HepG2 (cell line): ENCODE measurements around the gene FAM168A.

Experiments
- ATF7 ChIP-seq, 2 experiments: fragments of 450-650 bp in 1 of 2; sonication (generic) in 1 of 2; formaldehyde crosslinking in 1 of 2; IDR thresholded peaks; 2 replicates each; pipeline versions ENCODE4 v1.4.0 to v1.6.1; 2016 to 2020; ENCODE audit warnings: antibody characterized with exemption in 1 of 2, mild to moderate bottlenecking in 1 of 2, missing genetic modification reagents in 1 of 2
- CEBPB ChIP-seq: IDR thresholded peaks from 2 replicates; pipeline ENCODE4 v1.6.1; 2011; ENCODE audit warnings: low read depth, low read length, improper control_type of control experiment, borderline replicate concordance
- CTCF ChIP-seq: sonication (generic); formaldehyde crosslinking; IDR thresholded peaks from 2 replicates; pipeline ENCODE4 v1.5.0; 2020; ENCODE audit warnings: mild to moderate bottlenecking, missing genetic modification reagents, moderate library complexity
- GTF2F1 ChIP-seq: fragments of 150-350 bp; IDR thresholded peaks from 2 replicates; pipeline ENCODE4 v1.6.1; 2014; ENCODE audit warnings: low read length
- ZMYM2 ChIP-seq: sonication (generic); formaldehyde crosslinking; IDR thresholded peaks from 2 replicates; pipeline ENCODE4 v1.8.0; 2022; ENCODE audit warnings: mild to moderate bottlenecking, missing genetic modification reagents
- ZNF512 ChIP-seq: sonication (generic); formaldehyde crosslinking; IDR thresholded peaks from 2 replicates; pipeline ENCODE4 v1.4.0; 2020; ENCODE audit warnings: mild to moderate bottlenecking, missing genetic modification reagents
- TF ChIP-seq, protein P1 (sequence below): sonication (generic); formaldehyde crosslinking; IDR thresholded peaks from 2 replicates; pipeline ENCODE4 v1.9.0; 2021; ENCODE audit warnings: missing genetic modification reagents, borderline replicate concordance
- TF ChIP-seq, protein P2 (sequence below): sonication (generic); formaldehyde crosslinking; IDR thresholded peaks from 2 replicates; pipeline ENCODE4 v1.4.0; 2020; ENCODE audit warnings: missing genetic modification reagents

DNA sequence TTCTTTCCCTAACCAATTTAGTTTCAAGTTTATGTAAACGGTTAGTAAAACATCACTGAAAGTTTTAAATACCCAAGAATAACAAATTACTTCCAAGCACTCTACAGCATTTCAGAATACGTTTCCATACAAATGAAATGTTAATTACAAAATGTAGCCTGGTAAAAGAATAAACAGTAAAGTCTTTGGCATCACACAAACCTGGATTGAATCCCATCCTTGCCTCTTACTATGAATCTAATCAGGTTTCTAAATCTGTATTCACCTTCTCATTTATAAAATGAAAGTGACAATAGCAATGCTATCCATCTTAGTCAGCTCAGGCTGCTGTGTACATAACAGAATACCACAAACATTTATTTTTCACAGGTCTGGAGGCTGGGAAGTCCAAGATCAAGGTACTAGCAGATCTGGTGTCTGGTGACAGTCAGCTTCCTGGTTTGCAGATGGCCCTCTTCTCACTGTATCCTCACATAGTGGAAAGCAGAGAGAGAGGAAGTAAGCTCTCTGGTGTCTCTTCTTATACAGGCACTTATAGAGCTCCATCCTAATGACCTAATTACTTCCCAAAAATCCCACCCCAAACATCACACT is 19.2 kb downstream of the FAM168A start:
- TF ChIP-seq ZNF512 (no peak), GTF2F1 (no peak), ATF7 (IDR thresholded peaks at IDR 0.05) (no peak), ATF7 (CRISPR knock-in tag; IDR thresholded peaks at IDR 0.05) (no peak), CEBPB (no peak), ZMYM2 (CRISPR knock-in tag) (no peak), CTCF (no peak)
- TF ChIP-seq, protein P1, sequence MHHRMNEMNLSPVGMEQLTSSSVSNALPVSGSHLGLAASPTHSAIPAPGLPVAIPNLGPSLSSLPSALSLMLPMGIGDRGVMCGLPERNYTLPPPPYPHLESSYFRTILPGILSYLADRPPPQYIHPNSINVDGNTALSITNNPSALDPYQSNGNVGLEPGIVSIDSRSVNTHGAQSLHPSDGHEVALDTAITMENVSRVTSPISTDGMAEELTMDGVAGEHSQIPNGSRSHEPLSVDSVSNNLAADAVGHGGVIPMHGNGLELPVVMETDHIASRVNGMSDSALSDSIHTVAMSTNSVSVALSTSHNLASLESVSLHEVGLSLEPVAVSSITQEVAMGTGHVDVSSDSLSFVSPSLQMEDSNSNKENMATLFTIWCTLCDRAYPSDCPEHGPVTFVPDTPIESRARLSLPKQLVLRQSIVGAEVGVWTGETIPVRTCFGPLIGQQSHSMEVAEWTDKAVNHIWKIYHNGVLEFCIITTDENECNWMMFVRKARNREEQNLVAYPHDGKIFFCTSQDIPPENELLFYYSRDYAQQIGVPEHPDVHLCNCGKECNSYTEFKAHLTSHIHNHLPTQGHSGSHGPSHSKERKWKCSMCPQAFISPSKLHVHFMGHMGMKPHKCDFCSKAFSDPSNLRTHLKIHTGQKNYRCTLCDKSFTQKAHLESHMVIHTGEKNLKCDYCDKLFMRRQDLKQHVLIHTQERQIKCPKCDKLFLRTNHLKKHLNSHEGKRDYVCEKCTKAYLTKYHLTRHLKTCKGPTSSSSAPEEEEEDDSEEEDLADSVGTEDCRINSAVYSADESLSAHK (CRISPR knock-in tag) = no peak
- TF ChIP-seq, protein P2, sequence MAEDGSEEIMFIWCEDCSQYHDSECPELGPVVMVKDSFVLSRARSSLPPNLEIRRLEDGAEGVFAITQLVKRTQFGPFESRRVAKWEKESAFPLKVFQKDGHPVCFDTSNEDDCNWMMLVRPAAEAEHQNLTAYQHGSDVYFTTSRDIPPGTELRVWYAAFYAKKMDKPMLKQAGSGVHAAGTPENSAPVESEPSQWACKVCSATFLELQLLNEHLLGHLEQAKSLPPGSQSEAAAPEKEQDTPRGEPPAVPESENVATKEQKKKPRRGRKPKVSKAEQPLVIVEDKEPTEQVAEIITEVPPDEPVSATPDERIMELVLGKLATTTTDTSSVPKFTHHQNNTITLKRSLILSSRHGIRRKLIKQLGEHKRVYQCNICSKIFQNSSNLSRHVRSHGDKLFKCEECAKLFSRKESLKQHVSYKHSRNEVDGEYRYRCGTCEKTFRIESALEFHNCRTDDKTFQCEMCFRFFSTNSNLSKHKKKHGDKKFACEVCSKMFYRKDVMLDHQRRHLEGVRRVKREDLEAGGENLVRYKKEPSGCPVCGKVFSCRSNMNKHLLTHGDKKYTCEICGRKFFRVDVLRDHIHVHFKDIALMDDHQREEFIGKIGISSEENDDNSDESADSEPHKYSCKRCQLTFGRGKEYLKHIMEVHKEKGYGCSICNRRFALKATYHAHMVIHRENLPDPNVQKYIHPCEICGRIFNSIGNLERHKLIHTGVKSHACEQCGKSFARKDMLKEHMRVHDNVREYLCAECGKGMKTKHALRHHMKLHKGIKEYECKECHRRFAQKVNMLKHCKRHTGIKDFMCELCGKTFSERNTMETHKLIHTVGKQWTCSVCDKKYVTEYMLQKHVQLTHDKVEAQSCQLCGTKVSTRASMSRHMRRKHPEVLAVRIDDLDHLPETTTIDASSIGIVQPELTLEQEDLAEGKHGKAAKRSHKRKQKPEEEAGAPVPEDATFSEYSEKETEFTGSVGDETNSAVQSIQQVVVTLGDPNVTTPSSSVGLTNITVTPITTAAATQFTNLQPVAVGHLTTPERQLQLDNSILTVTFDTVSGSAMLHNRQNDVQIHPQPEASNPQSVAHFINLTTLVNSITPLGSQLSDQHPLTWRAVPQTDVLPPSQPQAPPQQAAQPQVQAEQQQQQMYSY = no peak
